Muscle layer of colon (tissue), 2 donors: Measurements from ENCODE around the gene RAB5B.

ENCODE experiments used
- H3K27ac ChIP-seq: one replicate; pipeline ENCODE4 v1.7.0; 2013; ENCODE audit warnings: low read depth, mild to moderate bottlenecking, low read length, moderate library complexity
- H3K27me3 ChIP-seq, 2 donors: one replicate each; pipeline ENCODE4 v1.7.0; 2013; ENCODE audit warnings: low read length in 2 of 2, mild to moderate bottlenecking in 2 of 2; ENCODE audit not compliant: insufficient read depth in 2 of 2, control insufficient read depth in 1 of 2
- H3K36me3 ChIP-seq: one replicate; pipeline ENCODE4 v1.7.0; 2013; ENCODE audit warnings: mild to moderate bottlenecking, low read length; ENCODE audit not compliant: insufficient read depth
- H3K4me1 ChIP-seq: one replicate; pipeline ENCODE4 v1.7.0; 2013; ENCODE audit warnings: mild to moderate bottlenecking, low read length; ENCODE audit not compliant: insufficient read depth
- H3K4me3 ChIP-seq, 2 donors: one replicate each; pipeline ENCODE4 v1.7.0; 2013; ENCODE audit warnings: low read length in 2 of 2, low read depth in 1 of 2, mild to moderate bottlenecking in 1 of 2, moderate library complexity in 1 of 2
- H3K9ac ChIP-seq: one replicate; pipeline ENCODE4 v1.7.0; 2013; ENCODE audit warnings: low read length
- H3K9me3 ChIP-seq: one replicate; pipeline ENCODE4 v1.7.0; 2013; ENCODE audit warnings: mild to moderate bottlenecking, low read length
- donor health status: abdominal sarcoma.
- donor health status: Adenocarcinoma of cecum.

Gene RAB5B

GRCh38 chr12:55955344-55955743, 18.5 kb upstream of the RAB5B start:
- no peak overlapping the region for H3K27ac ChIP-seq
- no peaks in the 10 kb centered on the region for H3K27me3 ChIP-seq
- H3K4me1 ChIP-seq = no peaks in the 10 kb centered on the region
- H3K36me3 ChIP-seq = peaks cover 23% of the 10 kb centered on the region
- H3K4me3 ChIP-seq = no peak overlapping the region
- H3K9me3 ChIP-seq = no peaks in the 10 kb centered on the region
- no peak overlapping the region for H3K9ac ChIP-seq

- Histone ChIP-seq H3K9me3 (no peaks in the 10 kb centered on the region), H3K27me3 (no peaks in the 10 kb centered on the region), H3K36me3 (peaks cover 23% of the 10 kb centered on the region), H3K4me3 (no peak overlapping the region), H3K9ac (no peak overlapping the region), H3K4me1 (no peaks in the 10 kb centered on the region), H3K27ac (no peak overlapping the region)
Observed at GRCh38 chr12:55955800-55956508, 17.9 kb upstream of the RAB5B start.

GRCh38 chr12:55957106-55957859, 16.6 kb upstream of the RAB5B start:
- Histone ChIP-seq H3K27me3 (no peaks in the 10 kb centered on the region), H3K4me1 (no peaks in the 10 kb centered on the region), H3K4me3 (no peak overlapping the region), H3K36me3 (peaks cover 13% of the 10 kb centered on the region), H3K9me3 (no peaks in the 10 kb centered on the region), H3K9ac (no peak overlapping the region), H3K27ac (no peak overlapping the region)

GRCh38 chr12:55963760-55964159, 10.1 kb upstream of the RAB5B start:
- Histone ChIP-seq H3K4me1 (peaks cover 17% of the 10 kb centered on the region), H3K27ac (no peak overlapping the region), H3K36me3 (no peaks in the 10 kb centered on the region), H3K9ac (no peak overlapping the region), H3K9me3 (no peaks in the 10 kb centered on the region), H3K4me3 (no peak overlapping the region), H3K27me3 (no peaks in the 10 kb centered on the region)

- Histone ChIP-seq H3K9ac (no peak overlapping the region), H3K4me3 (no peak overlapping the region), H3K9me3 (no peaks in the 10 kb centered on the region), H3K27ac (no peak overlapping the region), H3K36me3 (no peaks in the 10 kb centered on the region), H3K4me1 (peaks cover 17% of the 10 kb centered on the region), H3K27me3 (no peaks in the 10 kb centered on the region)
Observed at GRCh38 chr12:55965240-55965639, 8.6 kb upstream of the RAB5B start.

GRCh38 chr12:55965941-55966407, 7.9 kb upstream of the RAB5B start, which contains the start of gene PMEL:
Gene PMEL (minus strand): TSS chr12:55966042. CDS start chr12:55966011, 31 bp downstream.
- H3K4me1 ChIP-seq = peaks cover 17% of the 10 kb centered on the region

GRCh38 chr12:55966408-55967281, 7.2 kb upstream of the RAB5B start, which contains the start of gene CDK2:
Gene CDK2 (plus strand): TSS chr12:55966830. CDS start chr12:55967009, 179 bp downstream.
- H3K9me3 ChIP-seq = no peaks in the 10 kb centered on the region

More at GRCh38 chr12:55965941-55966407, 7.9 kb upstream of the RAB5B start, which contains the start of gene PMEL:
- H3K36me3 ChIP-seq = no peaks in the 10 kb centered on the region
- no peaks in the 10 kb centered on the region for H3K27me3 ChIP-seq
- peak within 1 kb of the TSS; percentile 28 for H3K27ac ChIP-seq
- peak within 1 kb of the TSS; percentile 62 to 87 for H3K4me3 ChIP-seq
- peak within 1 kb of the TSS; percentile 74 for H3K9ac ChIP-seq
- no peaks in the 10 kb centered on the region for H3K9me3 ChIP-seq

GRCh38 chr12:55969356-55969755, 4.5 kb upstream of the RAB5B start:
- Histone ChIP-seq H3K9me3 (no peaks in the 10 kb centered on the region), H3K4me1 (peaks cover 27% of the 10 kb centered on the region), H3K9ac (no peak overlapping the region), H3K27me3 (no peaks in the 10 kb centered on the region), H3K27ac (no peak overlapping the region), H3K4me3 (no peak overlapping the region), H3K36me3 (no peaks in the 10 kb centered on the region)

More at GRCh38 chr12:55966408-55967281, 7.2 kb upstream of the RAB5B start, which contains the start of gene CDK2:
- Histone ChIP-seq H3K4me3 (peak within 1 kb of the TSS; percentile 62 to 87), H3K4me1 (peaks cover 17% of the 10 kb centered on the region), H3K27me3 (no peaks in the 10 kb centered on the region), H3K9ac (peak within 1 kb of the TSS; percentile 74), H3K36me3 (no peaks in the 10 kb centered on the region), H3K27ac (peak within 1 kb of the TSS; percentile 28)

GRCh38 chr12:55970775-55971174, 3.1 kb upstream of the RAB5B start:
- H3K4me1 ChIP-seq = peaks cover 35% of the 10 kb centered on the region
- no peaks in the 10 kb centered on the region for H3K36me3 ChIP-seq
- H3K9ac ChIP-seq = no peak overlapping the region
- no peak overlapping the region for H3K27ac ChIP-seq
- H3K9me3 ChIP-seq = no peaks in the 10 kb centered on the region
- no peak overlapping the region for H3K4me3 ChIP-seq
- no peaks in the 10 kb centered on the region for H3K27me3 ChIP-seq

GRCh38 chr12:55972042-55972441, 1.8 kb upstream of the RAB5B start:
- peak overlapping the region; percentile 89 for H3K27ac ChIP-seq
- peaks cover 36% of the 10 kb centered on the region for H3K4me1 ChIP-seq

GRCh38 chr12:55972456-55972855, 1.4 kb upstream of the RAB5B start:
- Histone ChIP-seq H3K4me1 (peaks cover 36% of the 10 kb centered on the region), H3K9me3 (no peaks in the 10 kb centered on the region), H3K27me3 (no peaks in the 10 kb centered on the region), H3K9ac (peak overlapping the region; percentile 90), H3K36me3 (no peaks in the 10 kb centered on the region), H3K27ac (peak overlapping the region; percentile 89), H3K4me3 (peak overlapping the region in 1 of 2 donors; percentile 78)

More at GRCh38 chr12:55972042-55972441, 1.8 kb upstream of the RAB5B start:
- Histone ChIP-seq H3K27me3 (no peaks in the 10 kb centered on the region), H3K4me3 (no peak overlapping the region), H3K9me3 (no peaks in the 10 kb centered on the region), H3K9ac (no peak overlapping the region), H3K36me3 (no peaks in the 10 kb centered on the region)
